Activated CD4-positive, alpha-beta T cell treated with anti-CD3 and anti-CD28 coated beads, Interleukin-2, amount 50 U/mL, for 48 hours (primary cell): ENCODE results near the gene GPR42.
"Not testable (repeated sequence)": the region's sequence is repeated elsewhere in the genome, so short reads cannot be mapped to it uniquely, and the experiment has no call there.

Source experiments
- DNase-seq, 2 experiments: peaks; one replicate each; pipeline ENCODE4 v3.0.0-alpha.2; 2020

The GPR42 gene

DNA sequence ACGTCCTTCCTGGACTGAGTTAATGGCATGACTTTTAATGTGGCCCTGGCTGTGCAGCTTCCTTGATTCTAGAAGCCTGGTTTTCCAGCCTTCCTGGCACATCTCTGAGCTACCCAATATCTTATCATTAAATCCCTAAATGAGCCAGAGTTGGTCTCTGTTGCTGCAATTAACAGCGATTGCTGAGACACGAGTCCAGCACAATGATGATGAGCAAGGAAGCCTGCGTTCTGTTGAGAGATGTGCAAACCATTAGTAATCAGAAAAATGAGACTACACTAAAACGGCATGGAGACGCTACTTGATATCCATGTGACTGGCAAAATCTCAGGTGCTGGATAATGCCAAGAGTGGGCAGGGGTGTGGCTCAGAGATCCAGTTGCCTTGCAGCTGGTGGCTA, 26.2 kb downstream of the GPR42 start:
- DNase-seq = no peak

- DNase-seq = no peak
These were observed 27.7 kb downstream of the GPR42 start for GRCh38 chr19:35398570-35398969.

DNA sequence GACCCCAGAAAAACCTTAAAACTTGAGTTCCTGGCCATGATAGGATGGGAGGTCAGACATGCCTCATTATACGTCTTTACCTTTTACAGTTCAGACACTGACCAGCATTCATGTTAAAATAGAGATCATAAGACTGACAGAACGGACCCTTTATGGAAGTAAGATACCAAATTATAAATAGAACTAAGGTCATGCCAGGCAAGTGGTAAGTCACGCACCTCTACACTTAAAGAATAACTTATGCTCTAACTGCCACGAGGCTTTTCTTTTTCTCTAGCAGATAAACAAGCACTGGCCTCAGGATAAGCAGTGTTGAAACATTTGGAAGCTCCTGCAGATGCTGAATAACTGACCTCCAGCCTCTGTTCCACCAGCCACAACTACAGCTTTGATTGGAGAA, 28.4 kb downstream of the GPR42 start:
- DNase-seq = no peak

DNA sequence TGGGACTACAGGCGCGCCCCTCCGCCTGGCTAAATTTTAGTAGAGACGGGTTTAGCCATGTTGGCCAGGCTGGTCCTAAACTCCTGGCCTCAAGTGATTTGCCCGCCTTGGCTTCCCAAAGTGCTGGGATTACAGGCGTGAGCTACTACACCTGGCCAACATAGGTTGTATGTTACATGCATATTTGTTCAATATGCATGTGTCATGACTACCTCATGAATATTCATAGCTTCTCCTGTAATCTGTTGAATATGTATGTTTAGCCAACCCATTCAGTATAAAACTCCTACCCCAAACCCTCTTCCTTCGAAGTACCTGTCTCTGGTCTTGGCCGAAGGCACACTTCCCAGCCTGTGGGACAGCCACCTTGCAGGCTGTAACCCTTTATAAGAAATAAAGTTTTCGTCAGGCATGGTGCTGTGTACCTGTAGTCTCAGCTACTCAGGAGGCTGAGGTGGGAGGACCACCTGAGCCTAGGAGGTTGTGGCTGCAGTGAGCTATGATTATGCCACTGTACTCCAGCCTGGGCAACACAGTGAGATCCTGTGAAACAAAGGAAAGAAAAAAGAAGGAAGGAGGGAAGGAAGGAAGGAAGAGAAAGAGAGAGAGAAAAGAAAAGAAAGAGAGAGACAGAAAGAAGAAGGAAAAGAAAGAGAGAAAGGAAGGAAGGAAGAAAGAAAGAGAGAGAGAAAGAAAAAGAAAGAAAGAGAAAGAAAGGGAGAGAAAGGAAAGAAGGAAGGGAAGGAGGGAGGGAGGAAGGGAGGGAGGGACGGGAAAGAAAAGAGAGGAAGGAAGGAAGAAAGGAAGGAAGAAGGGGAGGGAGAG, 29.3 kb downstream of the GPR42 start:
- DNase-seq = no peak

DNA sequence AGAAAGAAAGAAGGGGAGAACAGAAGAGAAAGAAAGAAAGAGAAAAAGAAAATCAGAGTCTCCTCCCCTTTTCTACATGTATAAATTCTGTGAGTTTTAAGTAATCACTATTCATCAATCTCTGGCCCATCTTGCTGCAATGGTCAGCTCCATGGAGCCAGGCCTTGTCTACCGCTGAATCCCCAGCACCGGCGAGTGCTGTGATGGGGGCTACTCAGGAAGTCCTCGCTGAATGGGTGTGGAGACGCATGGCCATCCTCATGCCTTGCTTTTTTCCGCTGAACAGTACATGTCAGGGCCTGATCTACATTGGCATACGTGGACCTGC, 29.9 kb downstream of the GPR42 start:
- no peak for DNase-seq

DNA sequence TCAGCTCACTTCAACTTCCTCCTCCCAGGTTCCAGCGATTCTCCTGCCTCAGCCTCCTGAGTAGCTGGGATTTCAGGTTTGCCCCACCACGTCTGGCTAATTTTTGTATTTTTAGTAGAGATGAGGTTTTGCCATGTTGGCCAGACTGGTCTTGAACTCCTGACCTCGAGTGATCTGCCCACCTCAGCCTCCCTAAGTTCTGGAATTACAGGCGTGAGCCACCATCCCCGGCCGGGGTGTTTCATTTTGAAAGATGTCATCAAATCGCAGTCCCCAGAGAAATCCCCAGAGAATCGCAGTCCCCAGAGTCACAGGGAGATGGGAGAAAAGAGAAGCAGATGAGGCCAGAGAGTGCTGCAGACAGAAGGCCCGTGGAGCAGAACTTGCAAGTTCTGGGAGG, 30.5 kb downstream of the GPR42 start:
- not testable (repeated sequence) for DNase-seq

GRCh38 chr19:35403116-35403760, 32.4 kb downstream of the GPR42 start:
- DNase-seq = peak; percentile 10 to 18

DNA sequence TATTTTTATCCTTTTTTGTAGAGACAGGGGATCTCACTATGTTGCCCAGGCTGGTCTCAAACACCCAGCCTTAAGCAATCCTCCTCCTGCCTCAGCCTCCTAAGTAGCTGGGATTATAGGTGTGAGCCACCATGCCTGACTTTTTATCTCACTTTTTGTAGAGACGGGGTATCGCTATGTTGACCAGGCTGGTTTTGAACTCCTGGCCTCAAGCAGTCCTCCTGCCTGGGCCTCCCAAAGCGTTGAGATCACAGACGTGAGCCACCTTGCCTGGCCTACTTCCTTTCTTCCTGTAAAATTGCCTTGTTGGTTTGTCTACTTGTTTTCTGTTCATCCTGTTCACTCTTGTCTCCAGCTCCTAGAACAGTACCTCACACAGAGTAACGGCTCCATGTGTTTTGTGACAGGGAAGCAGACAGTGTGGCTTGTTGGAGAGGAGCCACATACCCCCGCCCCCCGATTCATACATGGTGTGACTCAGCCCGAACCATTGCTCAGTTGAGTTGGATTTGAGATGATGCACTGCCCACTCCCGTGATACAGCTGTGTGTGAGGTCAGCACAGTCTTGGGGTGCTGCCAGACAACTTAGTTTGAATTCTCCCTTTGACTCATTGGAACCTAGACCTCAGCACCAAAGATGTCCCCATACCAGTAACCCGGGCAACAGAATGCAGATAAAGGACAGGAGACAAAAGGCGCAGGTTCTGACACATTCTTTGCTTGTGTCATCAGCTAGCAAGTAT, 34.2 kb downstream of the GPR42 start:
- peak; percentile 73 to 82 for DNase-seq

GRCh38 chr19:35407619-35408018, 36.8 kb downstream of the GPR42 start:
- no peak for DNase-seq

DNA sequence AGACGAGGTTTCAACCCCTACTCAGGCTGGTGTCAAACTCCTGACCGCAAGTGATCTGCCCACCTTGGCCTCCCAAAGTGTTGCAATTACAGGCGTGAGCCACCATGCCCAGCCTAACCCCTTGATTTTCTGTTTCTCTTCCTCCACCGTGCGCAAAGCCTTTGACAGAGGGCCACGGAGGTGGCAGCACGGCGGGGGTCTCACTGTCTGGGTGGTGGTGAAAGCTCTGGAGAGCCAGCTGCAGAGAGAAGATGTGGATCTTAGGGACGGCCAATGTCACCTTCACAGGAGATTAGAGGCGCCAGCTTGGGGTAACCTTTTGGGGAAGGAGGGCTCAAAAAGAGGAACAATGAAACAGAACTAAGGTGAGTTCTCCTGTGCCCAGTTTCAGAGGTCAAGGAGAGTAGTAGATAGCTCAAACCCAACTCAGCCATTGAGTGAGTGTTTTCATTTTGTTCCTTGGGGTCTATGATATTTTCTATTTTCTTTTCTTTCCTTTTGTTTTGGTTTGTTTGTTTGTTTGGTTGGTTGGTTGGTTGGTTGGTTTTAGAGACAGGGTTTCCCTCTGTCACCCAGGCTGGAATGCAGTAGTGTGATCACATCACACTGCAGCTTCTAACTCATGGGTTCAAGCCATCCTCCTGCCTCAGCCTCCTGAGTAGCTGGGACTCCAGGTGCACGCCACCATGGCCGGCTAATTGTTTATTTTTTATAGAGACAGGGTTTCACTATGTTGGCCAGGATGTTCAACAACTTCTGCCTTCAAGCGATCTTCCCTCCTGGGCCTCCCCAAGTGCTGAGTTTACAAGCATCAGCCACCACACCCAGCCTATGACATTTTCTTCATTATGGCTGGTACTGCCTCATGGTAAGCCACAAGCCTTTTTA, 37.7 kb downstream of the GPR42 start:
- no peak for DNase-seq

DNA sequence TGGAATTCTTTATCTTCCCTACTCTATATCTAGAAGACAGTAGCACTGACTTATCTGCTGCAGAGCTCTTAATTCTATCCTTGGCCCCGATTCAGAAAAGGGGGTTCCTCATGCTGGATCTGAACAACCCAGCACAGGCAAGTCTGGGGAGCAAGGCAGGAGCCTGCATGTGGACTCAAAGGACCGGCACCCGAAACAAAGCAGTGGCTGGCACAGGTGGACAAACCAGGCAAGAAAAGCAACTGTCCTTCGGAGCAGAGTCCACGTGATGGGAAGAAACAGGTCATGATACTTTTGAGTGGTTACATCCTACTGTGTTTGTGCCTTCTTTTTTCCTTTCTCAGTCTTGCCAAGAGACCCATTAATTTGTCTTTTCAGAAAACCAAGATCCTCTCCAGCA, 38.3 kb downstream of the GPR42 start:
- no peak for DNase-seq

- DNase-seq = no peak
These were observed 39.6 kb downstream of the GPR42 start for GRCh38 chr19:35410487-35410886.

GRCh38 chr19:35414442-35414841, 43.6 kb downstream of the GPR42 start:
- DNase-seq = no peak

DNA sequence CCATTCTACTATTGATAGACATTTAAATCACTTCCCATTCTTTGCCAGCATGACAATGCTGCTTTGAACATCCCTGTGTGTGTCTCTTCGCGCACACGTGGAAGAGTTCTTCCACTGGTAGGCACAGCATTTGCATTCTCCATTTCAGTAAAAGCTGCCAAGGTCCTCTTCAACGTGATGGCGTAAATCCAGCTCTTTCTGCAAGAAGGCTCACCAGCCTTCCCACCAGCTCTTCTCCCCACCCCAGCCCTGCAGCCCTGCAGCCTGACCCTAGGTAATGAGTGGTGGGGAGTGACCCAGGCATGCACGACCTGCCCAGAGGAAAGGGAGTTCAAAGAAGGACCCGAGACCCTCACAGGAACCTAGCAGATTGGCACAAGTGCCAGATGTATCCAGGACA, 45.5 kb downstream of the GPR42 start:
- DNase-seq = no peak

DNA sequence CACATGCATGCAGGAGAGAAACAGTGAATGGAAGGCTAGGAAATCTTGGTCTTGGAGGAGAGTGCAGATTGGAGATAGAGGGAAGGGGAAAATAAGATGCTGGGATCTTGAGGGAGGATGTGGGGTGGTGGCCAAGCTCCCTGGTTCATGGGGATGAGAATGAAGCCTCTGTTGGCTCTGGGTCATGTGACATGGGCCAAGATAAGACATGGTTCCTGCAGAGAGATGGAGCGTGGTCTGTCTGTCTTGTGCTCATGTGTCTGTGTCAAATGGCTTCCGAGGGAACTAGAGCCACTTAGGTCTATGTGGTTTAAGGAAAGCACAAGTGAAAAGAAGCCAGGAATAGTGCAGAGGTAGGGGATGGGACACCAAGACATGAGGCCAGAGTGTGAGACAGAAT, 46.4 kb downstream of the GPR42 start:
- DNase-seq = no peak

GRCh38 chr19:35417713-35418534, 47.1 kb downstream of the GPR42 start:
- DNase-seq = no peak

DNA sequence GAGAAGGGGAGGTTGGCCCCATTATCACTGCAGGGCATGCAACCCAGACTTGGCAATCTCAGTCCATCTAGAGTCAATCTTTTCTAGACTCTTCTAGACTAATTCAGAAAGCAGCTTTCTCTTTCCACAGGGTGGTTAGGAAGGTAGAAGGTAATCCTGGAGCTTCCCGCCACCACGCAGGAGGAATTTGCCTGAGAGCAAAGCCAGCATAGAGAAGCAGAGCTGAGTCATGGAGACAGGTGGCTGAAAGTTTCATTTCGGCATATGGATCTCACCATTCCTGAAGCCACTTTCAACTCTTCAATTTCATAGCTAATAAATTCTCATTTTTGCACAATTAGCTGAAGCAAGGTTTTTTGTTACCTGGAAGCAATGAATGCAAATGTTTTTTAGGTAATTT, 48.2 kb downstream of the GPR42 start:
- DNase-seq = no peak

GRCh38 chr19:35419805-35420204, 48.9 kb downstream of the GPR42 start:
- no peak for DNase-seq

DNA sequence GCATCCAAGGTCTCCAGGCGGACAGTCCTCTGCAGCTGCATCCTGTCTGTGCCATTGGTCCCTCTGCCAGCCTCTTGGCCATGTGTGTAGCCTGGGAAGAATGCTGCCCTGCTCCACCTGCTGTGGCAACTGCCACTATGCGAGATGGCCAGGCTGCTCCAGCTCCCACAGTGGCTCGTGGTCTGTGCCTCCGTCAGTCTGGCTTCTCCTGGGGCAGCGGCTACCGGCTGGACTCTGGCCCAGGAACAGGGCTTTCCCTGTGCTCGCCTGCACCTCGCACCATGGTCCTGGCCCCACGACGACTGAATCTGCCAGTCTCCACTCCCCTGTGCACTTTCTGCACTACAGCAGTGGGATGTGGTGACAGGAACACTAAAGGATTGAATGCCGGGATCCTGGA, 50.5 kb downstream of the GPR42 start:
- DNase-seq = no peak
